Amygdala (tissue), 56 donors: ENCODE data around the gene SFRP5.

Experiments used
- DNase-seq, 56 donors: peaks; one replicate each; lab custom pipeline; 2025; lab: John Stamatoyannopoulos, UW

Gene SFRP5

GRCh38 chr10:97766996-97767924, 4.5 kb downstream of the SFRP5 start:
- no peak for DNase-seq

DNA sequence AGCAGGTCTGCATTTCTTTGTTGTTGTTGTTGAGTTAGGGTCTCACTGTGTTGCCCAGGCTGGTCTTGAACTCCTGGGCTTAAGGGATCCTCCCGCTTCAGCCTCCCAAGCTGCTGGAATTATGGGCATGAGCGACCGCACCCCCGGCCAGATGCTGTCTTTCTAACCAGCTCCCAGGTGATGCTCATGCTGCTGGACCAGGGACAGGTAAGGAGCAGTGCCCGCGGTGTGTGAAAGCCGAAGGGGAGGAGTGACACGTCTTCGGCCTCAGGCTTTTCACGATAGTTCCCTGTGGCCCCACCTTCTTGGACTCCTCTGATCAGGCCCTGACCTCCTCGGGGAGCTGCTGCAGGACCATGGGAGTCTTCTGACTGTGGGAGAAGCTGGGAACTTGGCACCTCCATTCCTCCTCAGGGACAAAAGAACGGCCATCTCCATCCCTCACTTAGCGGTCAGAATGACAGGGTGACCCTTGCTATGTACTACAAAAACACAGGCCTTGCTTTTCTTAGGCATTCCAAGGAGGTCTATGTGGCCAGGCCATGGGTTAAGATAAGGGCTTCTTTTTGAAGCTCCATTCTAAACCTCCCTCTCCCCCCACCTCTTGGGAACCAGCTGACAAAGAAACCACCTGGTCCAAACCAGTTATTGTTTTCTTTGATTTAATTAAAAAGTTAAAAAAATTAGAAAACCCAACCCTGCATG, 5.5 kb downstream of the SFRP5 start:
- DNase-seq = no peak

- DNase-seq = no peak
These were observed 6.6 kb downstream of the SFRP5 start for GRCh38 chr10:97765201-97765600.

- DNase-seq = no peak
These were observed 7.3 kb downstream of the SFRP5 start for GRCh38 chr10:97764519-97764931.

- DNase-seq = no peak
These were observed 7.9 kb downstream of the SFRP5 start for GRCh38 chr10:97763947-97764346.

DNA sequence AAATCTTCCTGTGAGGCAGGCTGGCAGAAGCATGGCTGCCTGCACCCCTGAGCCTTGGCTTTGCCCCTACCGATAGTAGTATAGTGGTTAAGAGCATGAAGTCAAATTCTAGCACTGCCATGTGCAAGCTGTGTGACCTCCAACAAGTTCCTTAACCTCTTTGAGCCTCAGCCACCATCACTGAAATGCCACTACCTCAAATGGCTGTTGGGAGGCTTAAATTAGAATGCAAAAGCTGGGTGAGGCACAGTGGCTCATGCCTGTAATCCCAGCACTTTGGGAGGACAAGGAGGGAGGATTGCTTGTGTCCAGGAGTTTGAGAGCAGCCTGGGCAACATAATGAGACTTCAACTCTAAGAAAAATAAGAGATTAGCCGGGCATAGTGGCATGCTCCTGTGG, 8.4 kb downstream of the SFRP5 start:
- DNase-seq = no peak

DNA sequence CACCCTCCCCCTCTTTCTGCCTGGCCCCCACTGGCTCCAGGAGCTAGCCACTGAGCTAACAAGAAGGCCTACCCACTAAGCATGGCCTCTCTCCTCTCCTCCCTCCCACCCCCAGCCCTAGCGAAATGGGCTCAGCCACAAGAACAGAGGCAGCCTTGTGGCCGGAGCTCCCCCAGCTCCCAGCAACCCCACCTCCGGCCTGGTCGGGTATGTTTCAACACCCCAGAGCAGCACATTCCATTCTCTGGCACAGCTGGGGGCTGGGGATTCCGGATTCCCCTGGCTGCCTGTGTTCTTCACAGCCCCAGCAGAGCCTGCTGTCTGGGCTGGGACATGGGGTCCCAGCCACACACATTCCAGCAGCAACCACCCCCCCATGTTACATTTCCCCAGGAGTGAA, 9.0 kb downstream of the SFRP5 start:
- no peak for DNase-seq

DNA sequence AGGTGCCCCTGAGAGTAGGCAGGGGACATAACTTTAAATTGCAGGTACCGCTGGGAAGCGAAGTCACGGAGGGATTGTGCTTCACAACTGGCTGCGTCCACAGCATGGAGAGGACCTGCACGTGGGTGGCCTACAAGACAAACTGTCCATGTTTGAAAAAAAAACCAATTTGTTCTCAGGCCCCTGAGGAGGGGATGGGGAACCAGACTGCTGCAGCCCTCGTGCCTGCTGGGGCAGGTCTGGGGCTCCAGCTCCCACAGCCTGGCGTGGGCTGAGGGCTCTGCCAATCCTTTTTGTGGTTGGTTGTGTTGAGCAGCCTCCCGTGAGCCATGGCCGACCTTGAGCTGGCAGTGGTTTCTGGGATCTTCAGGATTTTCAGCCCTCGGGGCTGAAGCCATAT, 9.7 kb downstream of the SFRP5 start:
- no peak for DNase-seq

DNA sequence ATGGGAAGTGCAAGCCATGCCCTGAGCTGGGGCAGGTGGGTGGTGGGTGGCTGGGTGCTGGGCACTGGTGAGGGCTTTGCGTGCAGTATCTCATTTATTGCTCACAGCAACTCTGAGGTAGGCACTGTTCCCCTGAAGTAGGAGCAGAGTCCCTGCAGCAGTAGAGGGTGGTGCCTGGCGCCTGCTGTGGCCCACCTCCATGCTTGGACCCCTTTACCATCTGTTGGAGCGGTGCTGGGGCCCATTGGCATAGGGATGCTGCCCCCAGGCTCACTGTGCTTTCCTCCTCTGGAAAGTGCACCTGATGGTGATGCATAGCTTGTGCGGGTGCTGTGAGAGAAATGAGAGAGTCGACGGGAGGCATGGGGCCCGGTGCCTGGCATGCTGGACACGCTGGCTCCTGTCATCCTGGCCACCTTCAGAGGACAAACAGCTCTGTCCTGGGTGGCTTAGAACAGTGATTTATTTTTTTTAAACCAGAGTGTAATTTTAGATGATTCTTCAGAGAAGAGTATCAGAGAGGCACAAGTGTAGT, 10.4 kb downstream of the SFRP5 start:
- DNase-seq = no peak

- no peak for DNase-seq
These were observed 11.1 kb downstream of the SFRP5 start for GRCh38 chr10:97760461-97761257.

- DNase-seq = no peak
These were observed 11.9 kb downstream of the SFRP5 start for GRCh38 chr10:97759946-97760345.

- peak in 43 of 56 donors; percentile 7 to 75 (median 30) for DNase-seq
These were observed 12.5 kb downstream of the SFRP5 start for GRCh38 chr10:97759158-97759887.

DNA sequence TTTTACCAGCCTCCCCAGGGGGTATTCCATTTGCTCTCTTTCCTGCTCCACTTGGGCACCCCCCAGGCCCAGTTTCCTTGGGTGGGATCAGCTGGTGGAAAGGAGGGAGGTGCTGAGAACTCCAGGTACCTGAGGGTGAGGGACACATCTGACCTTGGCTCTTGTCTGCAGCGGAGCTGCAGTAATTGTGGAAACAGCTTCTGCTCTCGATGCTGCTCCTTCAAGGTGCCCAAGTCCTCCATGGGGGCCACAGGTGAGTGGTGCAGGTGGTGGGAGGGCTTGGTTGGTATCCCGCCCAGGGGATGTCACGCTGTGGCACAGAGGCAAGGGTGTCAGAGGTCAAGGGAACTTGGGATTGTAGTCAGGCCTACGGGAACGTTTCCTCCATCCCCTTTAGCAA, 14.3 kb downstream of the SFRP5 start:
- DNase-seq = no peak

- no peak for DNase-seq
These were observed 16.1 kb downstream of the SFRP5 start for GRCh38 chr10:97755718-97756117.

- DNase-seq = no peak
These were observed 17.1 kb downstream of the SFRP5 start for GRCh38 chr10:97754726-97755125.

DNA sequence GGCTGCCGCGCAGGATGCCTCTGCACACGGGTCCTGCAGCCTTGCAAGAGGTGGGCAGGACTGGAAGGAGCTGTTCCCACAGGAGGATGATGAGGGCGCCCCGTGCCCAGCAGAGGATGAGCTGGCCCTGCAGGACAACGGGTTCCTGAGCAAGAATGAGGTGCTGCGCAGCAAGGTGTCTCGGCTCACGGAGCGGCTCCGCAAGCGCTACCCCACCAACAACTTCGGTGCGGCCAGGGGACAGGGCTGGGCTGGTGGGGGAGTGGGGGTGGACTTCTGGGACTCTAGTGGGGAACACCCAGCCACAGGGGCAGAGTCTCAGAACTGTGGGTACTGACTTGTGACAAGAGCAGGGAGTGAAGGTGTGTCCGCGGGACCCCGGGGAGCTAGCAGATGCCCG, 18.8 kb downstream of the SFRP5 start:
- DNase-seq = no peak

DNA sequence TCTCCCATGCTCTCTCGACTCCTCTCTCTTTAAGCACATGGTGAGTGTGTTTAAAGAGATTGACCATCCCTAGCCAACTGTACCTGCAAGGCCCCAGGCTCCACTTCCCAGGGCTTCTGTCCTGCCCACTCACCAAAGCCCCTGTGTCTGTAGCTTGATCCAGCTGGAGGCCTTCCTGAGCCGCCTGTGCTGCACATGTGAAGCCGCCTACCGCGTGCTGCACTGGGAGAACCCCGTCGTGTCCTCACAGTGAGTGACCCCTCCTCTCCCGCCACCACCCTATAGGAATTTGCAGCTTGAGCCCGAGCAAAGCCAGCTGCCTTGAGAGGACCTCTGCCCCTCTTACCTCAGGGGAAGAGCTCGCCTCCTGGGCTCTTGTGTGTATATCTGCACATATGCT, 23.7 kb downstream of the SFRP5 start:
- no peak for DNase-seq

GRCh38 chr10:97747573-97747972, 24.2 kb downstream of the SFRP5 start:
- no peak for DNase-seq

- no peak for DNase-seq
These were observed 27.3 kb downstream of the SFRP5 start for GRCh38 chr10:97744405-97745035.
